IPS-18a (cell line): ENCODE measurements around the gene VPS25.

Source experiments
- H3K27ac ChIP-seq: one replicate; pipeline ENCODE4 v1.5.1; 2013; ENCODE audit warnings: low read length
- H3K27me3 ChIP-seq: one replicate; pipeline ENCODE4 v1.6.1; 2013; ENCODE audit warnings: mild to moderate bottlenecking, low read length; ENCODE audit not compliant: control insufficient read depth, insufficient read depth
- H3K36me3 ChIP-seq: one replicate; pipeline ENCODE4 v1.6.1; 2013; ENCODE audit warnings: low read depth, low read length; ENCODE audit not compliant: control insufficient read depth
- H3K4me1 ChIP-seq: one replicate; pipeline ENCODE4 v1.6.1; 2013; ENCODE audit warnings: low read depth, low read length; ENCODE audit not compliant: control insufficient read depth
- H3K4me3 ChIP-seq: one replicate; pipeline ENCODE4 v1.5.1; 2013; ENCODE audit warnings: low read length
- H3K9ac ChIP-seq: one replicate; pipeline ENCODE4 v1.6.1; 2013; ENCODE audit warnings: mild to moderate bottlenecking, low read length, moderate library complexity
- H3K9me3 ChIP-seq: one replicate; pipeline ENCODE4 v1.6.1; 2013; ENCODE audit warnings: low read depth, low read length; ENCODE audit not compliant: control insufficient read depth

VPS25 gene

GRCh38 chr17:42827472-42827871 lies 54.2 kb downstream of the VPS25 start:
- no peak overlapping the region for H3K4me3 ChIP-seq
- no peak overlapping the region for H3K9ac ChIP-seq
- H3K27me3 ChIP-seq, result peaks cover 20% of the 10 kb centered on the region
- H3K27ac ChIP-seq, result no peak overlapping the region
- H3K4me1 ChIP-seq, result peaks cover 3% of the 10 kb centered on the region
- no peaks in the 10 kb centered on the region for H3K9me3 ChIP-seq
- no peaks in the 10 kb centered on the region for H3K36me3 ChIP-seq
